Right lung (tissue), 5 donors: ENCODE data around the gene HEMGN. TPM values are rescaled to one million over a fixed set of nuclear protein-coding genes. Genes with fewer than 3 reads are reported as not detected.
"Not testable (repeated sequence)": the region's sequence is repeated elsewhere in the genome, so short reads cannot be mapped to it uniquely, and the experiment has no call there.

Experiments
- DNase-seq, 2 donors: peaks; one replicate each; pipeline ENCODE4 v3.0.0-alpha.2; 2013
- polyA plus RNA-seq, 5 donors: library from polyadenylated mRNA; unstranded; fragments of 120-200 nt; gene quantifications; one replicate each; pipeline versions ENCODE4 v1.2.1 to v1.2.3, GENCODE V29; 2013; ENCODE audit warnings: inconsistent platforms in 1 of 5, low replicate concordance in 1 of 5; ENCODE audit not compliant: insufficient read length in 5 of 5, insufficient read depth in 1 of 5

HEMGN gene
- polyA plus RNA-seq, 5 donors, result 4.9 to 22.2 (median 5.7) TPM

DNA sequence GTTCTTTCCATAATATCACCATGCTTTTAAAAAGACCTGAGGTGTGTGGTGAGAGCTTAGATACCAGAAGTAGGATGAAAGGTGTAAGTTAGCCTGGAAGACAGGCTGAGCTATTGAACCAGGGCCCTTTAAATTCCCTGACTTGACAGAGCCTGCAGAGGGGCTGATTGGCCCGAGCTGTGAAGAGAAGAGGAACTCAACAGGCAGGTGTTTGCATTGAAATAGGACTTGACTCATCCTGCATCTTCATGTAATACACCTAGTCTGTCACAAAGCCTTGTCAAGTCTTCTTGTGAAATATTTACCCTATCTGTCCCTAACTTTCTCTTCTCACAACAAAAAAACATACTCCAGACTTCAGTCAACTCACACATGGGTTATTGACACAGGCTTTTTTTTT, 28.5 kb upstream of the HEMGN start:
- no peak for DNase-seq

- DNase-seq, result no peak
Measured at GRCh38 chr9:97964901-97965300, 26.9 kb upstream of the HEMGN start.

DNA sequence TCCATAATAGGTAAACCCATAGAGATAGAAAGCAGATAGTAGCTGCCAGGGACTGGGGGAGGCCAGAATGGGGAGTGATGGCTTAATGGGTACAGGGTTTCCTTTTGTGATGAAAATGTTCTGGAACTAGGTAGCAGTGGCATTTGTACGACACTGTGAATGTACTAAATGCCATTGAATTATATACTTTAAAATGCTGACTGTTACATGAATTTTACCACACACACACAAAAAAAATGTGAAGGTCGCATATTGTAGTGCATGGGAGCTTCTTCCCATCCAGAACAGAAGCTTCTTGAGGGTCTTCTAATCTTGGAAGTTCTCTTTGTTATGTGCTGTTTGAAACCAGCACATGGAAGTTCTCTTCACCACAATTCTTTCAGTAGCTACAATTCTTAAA, 25.3 kb upstream of the HEMGN start:
- DNase-seq, result no peak

GRCh38 chr9:97962575-97962974, 24.6 kb upstream of the HEMGN start:
- DNase-seq, result no peak

- no peak for DNase-seq
Measured at GRCh38 chr9:97962136-97962535, 24.2 kb upstream of the HEMGN start.

- DNase-seq, result no peak
Measured at GRCh38 chr9:97961361-97961760, 23.4 kb upstream of the HEMGN start.

- not testable (repeated sequence) for DNase-seq
Measured at GRCh38 chr9:97960678-97961328, 22.8 kb upstream of the HEMGN start.

DNA sequence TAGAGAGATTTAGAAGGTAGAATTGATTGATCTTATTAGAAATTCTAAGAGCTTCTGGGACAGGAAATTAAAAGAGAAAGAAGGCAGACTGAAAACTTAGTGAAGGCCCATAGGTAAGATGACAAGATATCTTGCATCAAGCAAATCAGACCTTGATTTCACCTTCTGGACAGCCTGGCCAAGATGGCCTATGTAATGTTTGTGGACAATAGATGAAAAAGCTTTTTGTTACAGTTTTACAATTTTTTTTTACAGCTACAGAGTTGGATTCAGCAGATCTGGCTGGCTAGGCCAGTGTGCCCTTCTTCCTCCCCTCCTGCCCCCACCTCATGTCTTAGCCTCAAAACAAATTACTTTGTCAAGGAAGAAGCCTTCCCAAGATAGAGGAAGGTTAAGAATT, 21.6 kb upstream of the HEMGN start:
- DNase-seq, result no peak

DNA sequence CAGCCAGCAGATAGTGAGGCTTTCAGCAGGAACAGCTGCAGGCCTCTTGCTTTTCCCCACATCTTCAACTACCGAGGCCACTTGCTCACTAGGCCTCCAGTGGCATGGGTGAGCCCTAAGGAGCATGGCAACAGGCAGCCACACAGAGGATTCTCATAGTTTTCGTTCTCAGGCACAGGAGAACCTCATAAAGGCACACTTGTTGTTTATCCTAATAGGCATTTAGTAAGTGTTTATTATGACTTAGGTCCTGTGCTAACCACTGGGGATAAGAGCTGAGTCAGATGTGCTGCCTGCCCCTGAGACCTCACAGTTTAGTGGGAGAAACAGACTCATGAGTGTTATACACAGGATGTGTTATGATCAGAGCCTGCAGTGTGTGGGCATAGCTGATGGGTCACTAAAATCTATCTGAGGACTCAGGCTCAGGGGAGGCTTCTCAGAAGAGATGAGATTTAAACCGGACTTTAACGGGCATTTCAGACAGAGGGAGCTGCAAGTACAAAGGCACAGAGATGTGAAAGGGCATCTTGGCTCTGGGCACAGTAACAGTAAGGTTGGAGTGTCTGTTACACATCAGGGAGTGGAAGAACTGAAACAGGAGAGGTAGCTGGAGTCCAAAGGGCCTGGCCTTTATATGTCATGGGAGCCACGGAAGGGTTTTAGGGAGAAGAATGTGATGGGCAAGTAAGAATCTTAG, 21.0 kb upstream of the HEMGN start:
- no peak for DNase-seq

DNA sequence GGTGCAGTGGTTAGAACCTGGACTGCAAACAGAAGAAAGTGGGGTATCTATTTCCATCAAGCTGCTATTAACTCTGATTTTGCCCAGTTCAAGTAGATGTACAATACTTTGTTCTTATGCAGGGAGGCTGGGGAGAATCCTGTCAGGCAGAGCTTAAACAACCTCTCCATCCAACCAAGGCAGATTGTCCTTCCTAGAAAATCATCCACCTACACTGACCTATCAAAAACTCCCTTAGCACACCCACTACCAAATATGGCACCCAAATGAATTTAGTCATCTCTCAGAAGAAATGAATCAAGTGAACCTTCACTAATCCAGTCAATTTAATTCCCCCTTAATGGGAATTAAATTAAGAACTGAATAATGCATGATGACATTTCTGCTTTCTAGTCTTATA, 18.4 kb upstream of the HEMGN start:
- DNase-seq, result no peak

- peak in 1 of 2 donors; percentile 5 for DNase-seq
Measured at GRCh38 chr9:97954550-97954989, 16.6 kb upstream of the HEMGN start.

GRCh38 chr9:97950873-97951272, 12.9 kb upstream of the HEMGN start:
- DNase-seq, result not testable (repeated sequence)

- not testable (repeated sequence) for DNase-seq
Measured at GRCh38 chr9:97947094-97947493, 9.1 kb upstream of the HEMGN start.

DNA sequence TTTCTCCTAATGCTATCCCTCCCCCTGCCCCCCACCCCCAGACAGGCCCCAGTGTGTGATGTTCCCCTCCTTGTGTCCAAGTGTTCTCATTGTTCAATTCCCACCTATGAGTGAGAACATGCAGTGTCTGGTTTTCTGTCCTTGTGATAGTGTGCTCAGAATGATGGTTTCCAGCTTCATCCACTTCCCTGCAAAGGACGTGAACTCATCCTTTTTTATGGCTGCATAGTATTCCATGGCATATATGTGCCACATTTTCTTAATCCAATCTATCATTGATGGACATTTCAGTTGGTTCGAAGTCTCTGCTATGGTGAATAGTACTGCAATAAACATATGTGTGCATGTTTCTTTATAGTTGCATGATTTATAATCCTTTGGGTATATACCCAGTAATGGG, 7.5 kb upstream of the HEMGN start:
- not testable (repeated sequence) for DNase-seq

DNA sequence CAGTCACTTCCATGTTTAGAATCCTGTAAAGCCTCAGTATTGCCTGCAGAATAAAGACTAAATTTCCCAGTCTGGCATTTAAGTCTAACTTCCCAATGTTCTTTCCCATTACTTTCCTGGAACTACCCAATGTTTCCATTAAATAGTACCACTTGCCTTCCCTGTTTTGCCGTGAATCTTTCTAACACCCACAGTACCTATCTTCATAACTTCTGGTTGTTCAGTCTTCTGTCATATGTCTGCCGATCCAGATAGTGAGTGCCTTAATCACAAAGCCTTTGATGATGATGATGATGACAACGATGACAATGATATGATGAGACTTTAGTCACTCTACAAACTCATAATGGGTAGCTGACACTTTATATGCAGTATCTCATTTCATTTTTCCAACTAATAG, 6.6 kb upstream of the HEMGN start:
- no peak for DNase-seq

DNA sequence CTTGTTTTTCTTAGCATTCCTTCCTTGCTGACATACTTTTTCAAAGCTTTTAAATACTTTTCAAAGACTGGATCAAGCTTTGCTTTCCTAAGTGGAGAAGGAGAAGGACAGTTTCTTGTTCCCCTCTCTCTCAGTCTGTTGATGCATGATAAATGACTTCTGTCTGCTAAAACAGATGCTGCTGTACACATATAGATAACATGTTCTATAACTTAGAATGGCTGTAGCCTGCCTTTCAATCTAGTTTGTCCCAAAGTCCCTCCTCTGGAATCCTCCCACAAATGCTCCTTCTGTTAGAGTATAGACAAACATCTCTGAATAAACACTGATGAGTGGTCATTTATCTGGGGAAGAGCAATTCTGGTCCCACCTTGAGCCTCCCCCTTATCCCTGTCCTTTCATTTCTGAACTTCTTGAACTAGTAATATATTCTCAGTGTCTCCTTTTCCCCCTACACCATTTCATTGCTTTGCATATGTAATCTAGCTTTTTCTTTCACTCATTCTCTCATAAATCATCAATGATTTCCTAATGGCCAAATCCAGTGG, 5.4 kb upstream of the HEMGN start:
- no peak for DNase-seq

DNA sequence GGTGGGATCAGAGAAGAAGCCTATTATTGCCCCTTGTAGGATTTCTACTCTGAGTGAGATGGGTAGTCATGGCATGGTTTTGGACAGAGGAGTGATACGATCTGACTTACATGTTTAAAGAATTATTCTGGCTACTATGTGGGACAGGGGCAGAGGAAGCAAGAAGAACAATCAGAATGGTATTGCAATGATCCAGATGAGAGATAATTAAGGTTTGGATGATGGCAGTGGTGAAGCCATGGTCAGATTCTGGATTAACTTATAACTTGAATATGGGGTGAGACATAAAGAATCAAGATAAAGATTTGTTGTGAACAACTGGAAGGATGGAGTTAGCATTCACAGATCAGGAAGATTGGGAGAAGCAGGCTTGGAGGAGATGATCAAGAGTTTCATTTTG, 3.4 kb upstream of the HEMGN start:
- DNase-seq, result no peak

GRCh38 chr9:97940741-97941140, 2.8 kb upstream of the HEMGN start:
- DNase-seq, result no peak

- no peak for DNase-seq
Measured at GRCh38 chr9:97940233-97940632, 2.3 kb upstream of the HEMGN start.

GRCh38 chr9:97936998-97937397, 974 bp downstream of the HEMGN start:
- no peak for DNase-seq

DNA sequence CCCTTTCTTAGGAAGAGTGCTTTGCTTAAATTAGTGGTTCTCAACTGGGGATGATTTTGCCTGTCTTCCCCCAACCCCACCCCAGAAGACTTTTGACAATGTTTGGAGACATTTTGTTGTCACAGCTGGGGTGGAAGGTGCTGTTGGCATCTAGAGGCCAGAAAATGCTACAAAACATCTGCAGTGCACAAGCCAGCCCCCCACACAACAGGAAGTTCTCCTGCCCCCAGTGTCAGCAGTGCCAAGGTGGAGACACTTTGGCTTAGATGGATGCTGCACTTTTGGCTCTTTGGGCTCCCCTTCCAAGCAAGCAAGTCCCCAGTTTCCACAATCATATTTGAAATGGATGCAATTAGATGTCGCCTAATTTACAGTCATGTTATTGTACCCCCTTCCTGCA, 2.7 kb downstream of the HEMGN start:
- no peak for DNase-seq

DNA sequence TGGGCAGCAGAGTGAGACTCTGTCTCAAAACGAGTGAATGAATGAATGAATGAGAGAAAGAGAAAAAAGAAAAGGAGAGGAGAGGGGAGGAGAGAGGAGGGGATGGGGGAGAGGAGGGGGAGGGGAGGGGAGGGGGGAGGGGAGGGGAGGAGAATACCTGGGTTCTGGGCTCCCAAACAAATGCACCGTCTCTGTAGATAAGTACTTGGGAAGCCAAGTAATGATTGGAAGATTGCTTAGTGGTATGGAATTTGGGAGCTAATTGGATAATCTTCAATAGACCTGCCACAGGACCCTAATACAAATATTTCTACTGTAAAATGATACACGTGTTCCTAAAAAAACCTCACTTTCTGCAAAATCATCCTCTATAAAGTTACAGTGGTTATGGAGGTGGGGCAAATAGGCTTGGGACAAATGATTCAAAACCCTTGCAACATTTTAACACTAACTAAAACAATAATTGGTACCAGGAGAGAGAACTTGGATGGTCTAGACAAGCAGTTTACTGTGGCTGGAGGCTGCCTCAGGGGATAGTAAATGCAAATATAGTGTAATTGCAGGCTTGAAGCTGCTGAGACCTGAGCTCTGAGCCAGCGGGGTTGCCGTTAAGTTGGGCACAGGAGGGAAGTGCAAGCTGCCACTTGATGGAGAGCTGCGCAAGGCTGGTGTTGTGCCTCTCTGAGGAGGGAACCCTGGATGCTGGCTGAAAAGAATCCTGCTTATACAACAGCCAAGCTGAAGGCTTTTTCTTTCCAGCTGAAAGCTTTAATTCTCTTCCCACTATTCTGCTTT, 3.5 kb downstream of the HEMGN start:
- no peak for DNase-seq
